Measurements from ENCODE around the gene OXLD1.
"Not testable (repeated sequence)": the region's sequence is repeated elsewhere in the genome, so short reads cannot be mapped to it uniquely, and the experiment has no call there.

OXLD1 gene

DNA sequence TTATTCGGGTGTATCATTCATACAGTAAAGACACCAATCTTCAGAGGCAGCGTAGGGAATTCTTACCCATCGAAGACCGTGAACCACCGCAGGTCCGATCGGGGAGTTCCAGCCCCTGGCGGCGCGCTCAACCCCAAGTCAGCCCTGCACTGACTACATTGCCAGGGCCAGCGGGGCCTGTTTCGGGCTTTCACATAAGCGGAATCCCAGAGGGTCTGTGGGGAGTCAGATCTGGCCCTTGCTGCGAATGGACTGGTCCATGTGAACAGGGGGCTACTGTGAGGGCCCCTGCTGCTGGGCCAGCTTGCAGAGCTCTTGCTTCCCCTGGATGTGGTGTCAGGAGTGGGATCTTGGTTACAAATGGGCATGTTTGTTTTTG lies 17.7 kb downstream of the OXLD1 start:
- no peak for DNase-seq

- DNase-seq = no peak
Measured at GRCh38 chr17:81648013-81648706, 18.2 kb downstream of the OXLD1 start.

DNA sequence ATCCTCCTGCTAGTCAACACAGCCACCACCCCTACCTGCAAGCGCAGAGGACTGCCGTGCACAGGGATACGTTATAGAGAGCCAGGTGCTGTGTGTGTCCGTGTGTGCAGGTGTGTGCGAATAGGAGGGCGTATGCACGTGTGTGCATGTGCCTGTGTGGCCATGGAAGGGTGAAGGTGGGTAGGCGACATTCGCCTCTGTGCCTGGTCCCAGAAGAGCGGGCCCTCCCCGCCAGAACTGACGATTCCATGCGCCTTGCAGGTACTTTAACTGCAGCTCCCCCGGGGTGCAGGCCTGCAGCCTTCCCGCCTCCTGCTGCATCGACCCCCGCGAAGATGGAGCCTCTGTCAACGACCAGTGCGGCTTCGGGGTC lies 18.8 kb downstream of the OXLD1 start:
- no peak for DNase-seq

DNA sequence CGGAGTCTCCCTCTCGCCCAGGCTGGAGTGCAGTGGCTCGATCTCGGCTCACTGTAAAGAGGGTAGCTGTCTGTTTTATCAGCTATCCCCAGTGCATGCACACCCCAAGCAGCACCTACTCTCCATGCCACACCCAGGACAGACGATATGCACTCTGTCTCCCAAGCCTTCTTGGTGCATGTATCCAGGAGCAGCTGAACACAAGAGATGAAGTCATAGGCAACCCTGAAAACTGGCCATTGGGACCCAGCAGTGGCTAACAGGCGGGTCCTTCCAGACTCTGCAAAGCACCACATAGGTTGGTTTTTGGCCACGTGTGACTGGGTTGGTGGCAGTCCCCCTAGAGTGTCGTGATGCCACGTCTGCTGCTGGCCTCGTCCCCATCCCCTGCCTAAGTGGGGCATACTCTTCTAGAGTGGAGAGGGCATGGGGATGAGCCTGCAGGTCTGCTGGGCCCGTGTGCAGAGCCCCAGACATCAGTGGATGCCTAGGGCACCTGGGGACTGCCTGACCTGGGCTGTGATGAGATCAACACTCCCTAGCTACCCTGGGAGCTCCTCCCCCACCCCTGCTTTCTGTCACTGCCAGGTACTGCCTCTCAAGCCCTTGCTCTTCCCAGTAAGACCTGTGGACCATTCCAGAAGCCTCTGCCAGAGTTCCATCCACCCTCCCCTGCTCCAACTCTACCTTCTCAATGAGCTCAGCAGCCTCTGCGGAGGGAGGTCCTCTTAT lies 19.4 kb downstream of the OXLD1 start:
- DNase-seq = no peak

GRCh38 chr17:81644976-81645952 lies 21.1 kb downstream of the OXLD1 start:
- no peak for DNase-seq

DNA sequence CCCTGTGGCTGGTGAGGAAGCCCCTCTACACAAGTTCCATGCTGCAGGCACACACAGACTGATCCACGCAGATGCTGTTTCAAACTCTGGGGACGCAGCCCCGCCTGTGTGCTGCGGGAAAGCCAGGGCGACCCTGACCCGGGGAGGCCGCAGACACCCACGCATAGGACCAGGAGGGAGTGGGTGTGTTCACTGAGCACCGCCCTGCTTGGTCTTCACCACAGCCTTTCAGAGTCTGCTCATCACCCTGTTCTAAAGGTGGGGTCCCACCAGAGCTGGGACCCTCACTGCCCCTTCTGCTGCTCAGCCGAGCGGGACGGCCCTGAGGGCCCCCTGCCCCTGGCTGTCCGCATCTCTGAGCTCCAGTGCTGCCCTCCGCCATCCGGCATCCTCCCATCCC lies 21.9 kb downstream of the OXLD1 start:
- DNase-seq = no peak

DNA sequence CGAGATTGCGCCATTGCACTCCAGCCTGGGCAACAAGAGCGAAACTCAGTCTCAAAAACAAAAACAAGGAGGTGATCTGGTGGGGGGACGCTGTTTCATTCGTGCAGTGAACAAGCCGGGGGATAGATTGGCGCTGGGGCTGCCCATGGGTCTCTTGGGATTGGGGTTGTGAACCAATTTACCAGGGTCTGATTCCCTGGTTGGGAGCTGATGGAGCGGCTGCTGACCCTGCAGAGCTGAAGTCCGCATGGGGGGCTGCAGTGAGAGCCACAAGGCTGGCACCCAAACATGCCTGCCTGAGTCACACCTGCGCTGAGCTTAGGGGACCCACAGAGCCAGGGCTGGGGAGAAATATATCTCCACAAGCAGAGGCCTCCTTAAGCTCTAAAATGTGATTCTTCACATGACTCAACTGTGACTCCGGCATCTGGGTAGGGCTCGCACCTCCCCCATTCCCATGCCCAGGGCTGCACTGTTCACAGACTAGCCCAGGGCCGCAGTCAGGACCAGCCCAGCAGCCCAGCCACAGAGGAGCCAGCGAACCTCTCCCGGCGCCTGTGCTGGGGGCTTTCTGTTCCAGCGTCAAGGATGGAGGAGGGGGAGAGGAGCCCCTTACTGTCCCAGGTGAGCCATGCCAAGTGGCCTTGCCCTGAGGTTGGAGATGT lies 24.4 kb downstream of the OXLD1 start:
- DNase-seq = no peak

GRCh38 chr17:81640011-81640410 lies 26.4 kb downstream of the OXLD1 start:
- DNase-seq = no peak

DNA sequence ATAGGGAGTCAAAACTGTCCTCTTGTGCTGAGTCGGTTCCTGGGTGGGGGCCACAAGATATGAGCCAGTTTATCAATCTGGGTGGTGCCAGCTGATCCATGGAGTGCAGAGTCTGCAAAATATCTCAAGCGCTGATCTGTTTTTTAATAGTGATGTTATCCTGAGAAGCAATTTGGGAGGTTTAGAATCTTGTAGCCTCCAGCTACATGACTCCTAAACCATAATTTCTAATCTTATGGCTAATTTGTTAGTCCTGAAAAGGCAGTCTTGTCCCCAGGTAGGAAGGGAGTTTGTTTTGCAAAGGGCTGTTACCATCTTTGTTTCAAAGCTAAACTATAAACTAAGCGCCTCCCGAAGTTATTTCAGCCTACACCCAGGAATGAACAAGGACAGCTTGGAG lies 27.7 kb downstream of the OXLD1 start:
- DNase-seq = no peak

DNA sequence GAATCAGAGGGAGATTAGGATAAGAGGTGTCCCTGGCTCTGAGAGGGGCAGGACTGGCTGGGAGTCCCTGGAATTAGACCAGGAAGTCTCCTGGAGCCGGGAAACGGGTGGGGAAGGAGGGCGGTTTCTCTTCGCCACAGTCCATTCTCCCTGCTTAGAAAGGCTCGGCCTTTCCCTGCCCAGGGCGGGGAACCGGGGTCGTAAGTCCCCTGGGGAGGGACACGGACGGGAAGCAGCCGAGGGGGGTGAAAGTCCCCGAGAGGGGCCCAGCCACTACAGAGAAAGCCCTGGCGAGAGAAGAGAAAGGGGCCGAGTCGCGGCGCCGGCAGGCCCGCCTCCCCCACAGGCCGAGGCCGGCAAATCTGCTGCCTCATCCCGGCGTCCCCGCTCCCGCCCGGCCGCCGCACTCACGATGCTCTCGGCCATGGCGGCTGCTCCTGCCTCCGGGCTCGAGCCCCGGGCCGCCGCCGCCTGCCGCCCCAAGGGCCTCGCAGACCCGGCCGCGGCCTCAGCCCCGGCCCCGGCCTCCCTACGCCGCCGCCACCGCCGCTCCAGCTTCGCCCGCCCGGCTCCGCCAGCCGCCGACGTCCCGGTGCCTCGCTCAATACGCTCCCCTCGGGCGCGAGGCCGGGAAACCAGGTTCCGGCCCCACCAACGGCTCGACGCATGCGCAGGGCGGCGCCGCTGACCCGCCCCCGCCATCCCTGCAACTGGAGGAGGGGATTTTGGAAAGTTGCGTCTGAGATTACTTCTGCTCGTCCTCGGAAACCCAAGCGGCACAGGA lies 29.7 kb downstream of the OXLD1 start, which contains the start of the genes NPLOC4 and TSPAN10:
NPLOC4 (minus strand) TSS at position 608 of the 784 bp plus-strand sequence; CDS start at position 426, 182 bp downstream.
TSPAN10 (plus strand) TSS at position 692 of the 784 bp plus-strand sequence. CDS start 5,217 bp downstream, outside the sequence.
- DNase-seq = peak; percentile 45

DNA sequence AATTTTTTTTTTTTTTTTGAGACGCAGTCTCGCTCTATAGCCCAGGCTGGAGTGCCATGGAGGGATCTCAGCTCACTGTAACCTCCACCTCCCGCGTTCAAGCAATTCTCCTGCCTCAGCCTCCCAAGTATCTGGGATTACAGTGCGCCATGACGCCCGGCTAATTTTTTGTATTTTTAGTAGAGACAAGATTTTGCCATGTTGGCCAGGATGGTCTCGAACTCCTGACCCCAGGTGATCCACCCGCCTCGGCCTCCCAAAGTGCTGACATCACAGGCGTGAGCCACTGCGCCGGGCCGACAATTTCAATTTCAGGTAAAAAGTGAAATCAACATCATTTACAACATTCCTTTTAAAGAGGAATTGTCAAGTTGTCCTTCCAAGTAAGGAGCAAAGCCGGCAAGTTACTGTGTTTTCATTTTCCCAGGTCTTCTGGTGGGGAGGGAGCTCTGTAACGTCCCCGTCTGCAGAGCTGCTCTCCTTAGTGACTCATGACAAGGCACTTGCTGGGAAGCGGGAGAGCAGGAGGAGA lies 30.4 kb downstream of the OXLD1 start:
- no peak for DNase-seq

GRCh38 chr17:81635431-81635830 lies 31.0 kb downstream of the OXLD1 start:
- DNase-seq = no peak

- no peak for DNase-seq
Measured at GRCh38 chr17:81631482-81631881, 34.9 kb downstream of the OXLD1 start.

DNA sequence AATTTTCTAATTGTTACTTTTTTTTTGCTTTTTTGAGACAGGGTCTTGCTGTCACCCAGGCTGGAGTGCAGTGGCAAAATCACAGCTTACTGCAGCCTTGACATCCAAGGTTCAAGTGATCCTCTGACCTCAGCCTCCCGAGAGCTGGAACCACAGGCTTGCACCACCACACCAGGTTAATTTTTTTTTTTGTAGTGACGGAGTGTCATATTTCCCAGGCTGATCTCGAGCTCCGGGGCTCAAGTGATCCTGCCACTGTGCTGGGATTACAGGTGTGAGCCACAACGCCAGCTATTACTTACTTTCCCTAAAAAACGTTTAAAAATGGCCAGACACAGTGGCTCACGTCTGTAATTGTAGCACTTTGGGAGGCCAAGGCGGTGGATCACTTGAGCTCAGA lies 36.1 kb downstream of the OXLD1 start:
- no peak for DNase-seq

DNA sequence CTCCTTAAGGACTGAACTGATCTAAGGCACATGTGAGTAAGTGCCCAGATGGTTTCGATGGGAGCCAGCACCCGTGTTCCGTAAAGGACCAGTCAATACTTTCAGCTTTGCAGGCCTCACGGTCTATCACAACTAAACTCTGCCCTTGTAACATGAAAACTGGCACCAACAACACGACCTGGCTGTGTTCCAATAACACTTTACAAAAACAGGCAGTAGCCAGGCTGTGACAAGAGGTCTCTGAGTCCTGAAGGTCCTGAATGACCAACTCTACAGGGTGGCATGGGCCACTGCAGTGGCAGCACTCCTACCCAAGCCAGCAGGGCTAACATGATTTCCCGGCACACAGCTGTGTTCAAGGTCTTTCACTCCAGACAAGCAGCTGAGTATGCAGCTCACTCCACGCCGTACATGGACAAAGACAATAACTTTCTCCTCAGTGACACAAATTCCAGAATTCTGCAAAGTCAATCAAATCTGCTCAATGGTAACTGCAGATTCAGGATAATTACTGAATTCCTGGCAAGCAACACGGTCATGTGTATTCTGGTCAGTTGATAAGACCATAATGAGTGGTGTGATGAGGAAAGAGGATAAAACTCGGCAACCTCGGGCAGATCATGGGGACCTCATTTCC lies 44.8 kb downstream of the OXLD1 start:
- no peak for DNase-seq

DNA sequence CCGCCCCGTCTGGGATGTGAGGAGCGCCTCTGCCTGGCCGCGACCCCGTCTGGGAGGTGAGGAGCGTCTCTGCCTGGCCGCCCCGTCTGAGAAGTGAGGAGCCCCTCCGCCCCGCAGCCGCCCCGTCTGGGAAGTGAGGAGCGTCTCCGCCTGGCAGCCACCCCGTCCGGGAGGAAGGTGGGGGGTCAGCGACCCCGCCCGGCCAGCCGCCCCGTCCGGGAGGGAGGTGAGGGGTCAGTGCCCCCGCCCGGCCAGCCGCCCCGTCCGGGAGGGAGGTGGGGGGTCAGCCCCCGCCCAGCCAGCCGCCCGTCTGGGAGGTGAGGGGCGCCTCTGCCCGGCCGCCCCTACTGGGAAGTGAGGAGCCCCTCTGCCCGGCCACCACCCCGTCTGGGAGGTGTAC lies 48.1 kb downstream of the OXLD1 start:
- not testable (repeated sequence) for DNase-seq

- no peak for DNase-seq
Measured at GRCh38 chr17:81616877-81617276, 49.5 kb downstream of the OXLD1 start.

DNA sequence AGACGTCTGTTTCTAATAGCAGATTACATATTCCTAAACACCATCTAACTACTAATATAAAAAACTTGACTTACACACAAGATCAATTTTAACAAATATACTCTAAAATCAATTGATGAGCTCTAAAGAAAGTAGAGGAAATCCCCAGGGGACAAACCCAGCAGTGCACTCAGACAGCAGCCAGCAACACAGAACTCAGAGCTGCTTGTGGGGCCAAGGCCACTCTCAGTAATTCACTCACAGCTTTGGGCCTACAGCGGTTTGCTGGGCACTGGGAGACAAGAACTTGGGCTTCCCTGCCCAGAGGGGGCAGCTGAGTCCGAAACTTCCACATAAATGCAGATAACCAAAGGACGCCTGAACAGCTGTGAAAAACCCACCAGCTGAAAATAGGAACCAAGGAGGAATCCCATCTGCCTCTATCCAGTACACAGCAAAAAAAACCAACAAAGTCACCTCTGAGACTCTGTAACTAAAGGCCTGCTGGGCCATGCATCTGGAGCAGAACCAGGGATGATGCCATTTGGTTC lies 50.9 kb downstream of the OXLD1 start:
- no peak for DNase-seq

Measured in NCI-H446 treated with DMSO at 0.1 percent for 48 hours (cell line).